Skeletal muscle tissue (tissue), 4 donors: ENCODE measurements around the gene LRP1B. TPM values are rescaled to one million over a fixed set of nuclear protein-coding genes. Genes with fewer than 3 reads are reported as not detected.

Experiments
- H3K27ac ChIP-seq: one replicate; pipeline ENCODE4 v1.7.0; 2013; ENCODE audit warnings: mild to moderate bottlenecking, low read depth, low read length, inconsistent platforms
- H3K27me3 ChIP-seq, 3 donors: one replicate each; pipeline ENCODE4 v1.7.0; 2013; ENCODE audit warnings: low read length in 3 of 3; ENCODE audit not compliant: control insufficient read depth in 3 of 3, insufficient read depth in 3 of 3
- H3K36me3 ChIP-seq, 3 donors: one replicate each; pipeline ENCODE4 v1.7.0; 2013; ENCODE audit warnings: low read length in 3 of 3; ENCODE audit not compliant: control insufficient read depth in 3 of 3, insufficient read depth in 3 of 3
- H3K4me1 ChIP-seq, 3 donors: one replicate each; pipeline ENCODE4 v1.7.0; 2013; ENCODE audit warnings: low read length in 3 of 3, mild to moderate bottlenecking in 3 of 3; ENCODE audit not compliant: control insufficient read depth in 3 of 3, insufficient read depth in 3 of 3
- H3K4me3 ChIP-seq, 3 donors: one replicate each; pipeline ENCODE4 v1.7.0; 2013; ENCODE audit warnings: low read length in 3 of 3
- H3K9ac ChIP-seq, 3 donors: one replicate each; pipeline ENCODE4 v1.7.0; 2013; ENCODE audit warnings: low read length in 3 of 3, mild to moderate bottlenecking in 3 of 3, moderate library complexity in 2 of 3, low read depth in 1 of 3
- H3K9me3 ChIP-seq, 3 donors: one replicate each; pipeline ENCODE4 v1.7.0; 2013; ENCODE audit warnings: low read length in 3 of 3; ENCODE audit not compliant: control insufficient read depth in 3 of 3
- total RNA-seq: library from RNA; depleted of rRNA; stranded (reverse); fragments of >200 nt; gene quantifications from one replicate; pipeline ENCODE4 v1.2.3, GENCODE V29; 2014
- donor health status: Osteomylitis.

LRP1B gene
- total RNA-seq, 1 donor from 2014 or later: 2.6 TPM

DNA sequence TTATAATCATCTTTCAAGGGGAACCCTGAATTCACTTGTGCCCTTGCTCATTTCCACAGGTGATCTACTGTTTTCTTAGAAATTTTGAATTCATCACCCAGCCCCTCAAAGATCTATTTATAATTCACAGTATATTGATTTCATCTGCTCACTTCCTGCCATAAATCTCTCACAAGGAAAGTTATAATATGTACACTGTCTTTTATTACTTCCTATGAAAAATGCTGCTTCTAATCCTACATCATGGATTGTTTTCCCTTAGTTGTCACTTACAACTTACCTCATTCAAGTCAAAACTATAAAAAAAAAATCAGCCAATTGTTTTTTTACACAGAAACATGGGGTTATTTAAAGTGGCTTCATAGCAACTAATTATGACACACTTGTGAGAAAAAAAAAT is 1443.0 kb downstream of the LRP1B start:
- Histone ChIP-seq H3K27ac (no peak overlapping the region), H3K27me3 (no peaks in the 10 kb centered on the region), H3K36me3 (no peaks in the 10 kb centered on the region), H3K4me1 (no peaks in the 10 kb centered on the region), H3K9ac (no peak overlapping the region), H3K4me3 (no peak overlapping the region), H3K9me3 (peaks cover 0 to 3% (median 0%) of the 10 kb centered on the region in 3 donors)

DNA sequence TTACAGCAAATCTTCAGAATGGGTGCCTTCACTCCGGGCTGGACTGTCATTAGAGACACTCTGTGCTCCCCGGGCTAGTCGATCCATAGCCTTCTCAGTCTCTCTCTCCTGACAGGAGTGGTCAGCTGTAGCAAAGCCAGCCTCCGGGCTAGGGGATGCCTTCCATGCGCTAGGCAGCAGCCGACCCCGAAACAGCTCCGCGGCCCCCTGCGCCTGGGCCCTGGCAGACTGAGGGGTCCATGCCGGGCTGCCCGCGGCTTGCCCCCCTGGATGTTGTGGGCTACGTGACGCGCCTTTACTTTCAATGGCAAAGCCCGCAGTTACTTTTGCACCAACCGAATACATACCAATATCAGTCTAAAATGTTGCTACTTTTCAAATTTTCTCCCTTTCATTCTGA is 1447.2 kb downstream of the LRP1B start:
- H3K36me3 ChIP-seq: no peaks in the 10 kb centered on the region
- H3K4me1 ChIP-seq: no peaks in the 10 kb centered on the region
- H3K27me3 ChIP-seq: no peaks in the 10 kb centered on the region
- no peak overlapping the region for H3K9ac ChIP-seq
- no peak overlapping the region for H3K27ac ChIP-seq
- peaks cover 0 to 3% (median 0%) of the 10 kb centered on the region in 3 donors for H3K9me3 ChIP-seq
- H3K4me3 ChIP-seq: no peak overlapping the region

DNA sequence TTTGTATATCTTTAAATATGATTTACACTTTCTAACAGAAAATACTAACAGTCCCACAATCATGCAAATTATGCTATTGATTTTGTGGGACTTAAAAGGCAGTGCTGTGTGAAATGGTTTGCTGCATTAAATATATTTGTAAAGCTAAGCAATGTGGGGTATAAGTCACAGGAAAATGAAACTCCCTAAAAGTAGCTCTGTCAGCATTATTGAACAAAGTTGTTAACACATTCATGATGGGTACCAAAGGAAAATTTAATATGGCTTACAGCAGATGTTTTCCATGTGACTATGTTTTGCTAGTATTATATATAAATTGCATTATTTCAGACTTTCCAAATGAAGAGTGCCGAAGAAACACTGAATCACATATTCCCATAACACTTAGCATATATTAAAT is 1450.0 kb downstream of the LRP1B start:
- Histone ChIP-seq H3K4me1 (no peaks in the 10 kb centered on the region), H3K27ac (no peak overlapping the region), H3K9ac (no peak overlapping the region), H3K27me3 (no peaks in the 10 kb centered on the region), H3K36me3 (no peaks in the 10 kb centered on the region), H3K9me3 (no peaks in the 10 kb centered on the region), H3K4me3 (no peak overlapping the region)

DNA sequence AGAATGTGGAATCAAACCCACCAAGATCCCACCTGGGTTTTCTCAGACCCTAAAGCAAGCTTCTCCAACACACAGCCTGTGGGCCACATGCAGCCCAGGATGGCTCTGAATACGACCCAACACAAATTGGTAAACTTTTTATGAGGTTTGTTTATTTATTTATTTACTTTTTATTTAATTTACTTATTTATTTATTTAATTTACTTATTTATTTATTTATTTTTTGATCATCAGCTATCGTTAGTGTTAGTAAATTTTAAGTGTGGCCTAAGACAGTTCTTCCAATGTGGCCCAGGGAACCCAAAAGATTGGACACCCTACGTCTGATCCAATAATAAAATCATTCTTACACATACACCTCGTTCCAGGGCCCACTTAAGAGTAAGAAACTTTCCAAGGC is 1451.1 kb downstream of the LRP1B start:
- Histone ChIP-seq H3K4me3 (no peak overlapping the region), H3K27me3 (no peaks in the 10 kb centered on the region), H3K27ac (no peak overlapping the region), H3K36me3 (no peaks in the 10 kb centered on the region), H3K9ac (no peak overlapping the region), H3K4me1 (no peaks in the 10 kb centered on the region), H3K9me3 (no peaks in the 10 kb centered on the region)

DNA sequence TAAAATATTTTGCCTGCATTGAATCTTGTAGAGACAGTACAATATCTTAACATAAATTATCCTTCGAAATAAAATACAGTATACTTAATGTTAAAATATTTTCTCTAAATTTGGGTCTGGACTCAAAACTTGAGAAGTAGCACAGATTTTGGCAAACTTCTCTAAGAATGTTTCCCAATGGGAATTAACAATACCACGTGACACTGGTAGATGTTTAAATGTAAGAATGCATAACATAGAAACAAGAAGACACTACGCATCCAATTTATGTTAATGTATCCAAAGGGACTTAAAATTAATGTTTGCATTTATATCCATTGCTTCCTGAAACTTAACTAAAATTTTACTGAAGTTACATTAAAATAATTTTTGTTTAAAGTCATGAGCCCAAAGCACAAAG is 1460.9 kb downstream of the LRP1B start:
- H3K4me3 ChIP-seq: no peak overlapping the region
- H3K36me3 ChIP-seq: no peaks in the 10 kb centered on the region
- no peaks in the 10 kb centered on the region for H3K27me3 ChIP-seq
- H3K4me1 ChIP-seq: no peaks in the 10 kb centered on the region
- H3K9ac ChIP-seq: no peak overlapping the region
- H3K9me3 ChIP-seq: no peaks in the 10 kb centered on the region
- no peak overlapping the region for H3K27ac ChIP-seq

GRCh38 chr2:140667203-140667602 is 1463.6 kb downstream of the LRP1B start:
- H3K27ac ChIP-seq: no peak overlapping the region
- no peaks in the 10 kb centered on the region for H3K4me1 ChIP-seq
- H3K4me3 ChIP-seq: no peak overlapping the region
- no peaks in the 10 kb centered on the region for H3K36me3 ChIP-seq
- H3K27me3 ChIP-seq: no peaks in the 10 kb centered on the region
- no peaks in the 10 kb centered on the region for H3K9me3 ChIP-seq
- H3K9ac ChIP-seq: no peak overlapping the region

GRCh38 chr2:140662504-140662903 is 1468.3 kb downstream of the LRP1B start:
- H3K4me3 ChIP-seq: no peak overlapping the region
- H3K4me1 ChIP-seq: no peaks in the 10 kb centered on the region
- no peaks in the 10 kb centered on the region for H3K9me3 ChIP-seq
- H3K36me3 ChIP-seq: no peaks in the 10 kb centered on the region
- no peak overlapping the region for H3K9ac ChIP-seq
- no peaks in the 10 kb centered on the region for H3K27me3 ChIP-seq
- no peak overlapping the region for H3K27ac ChIP-seq

- Histone ChIP-seq H3K27ac (no peak overlapping the region), H3K4me1 (no peaks in the 10 kb centered on the region), H3K36me3 (no peaks in the 10 kb centered on the region), H3K9me3 (no peaks in the 10 kb centered on the region), H3K27me3 (no peaks in the 10 kb centered on the region), H3K9ac (no peak overlapping the region), H3K4me3 (no peak overlapping the region)
These were observed 1471.8 kb downstream of the LRP1B start for GRCh38 chr2:140658760-140659692.

- no peaks in the 10 kb centered on the region for H3K9me3 ChIP-seq
- H3K9ac ChIP-seq: no peak overlapping the region
- no peaks in the 10 kb centered on the region for H3K4me1 ChIP-seq
- H3K27ac ChIP-seq: no peak overlapping the region
- no peaks in the 10 kb centered on the region for H3K36me3 ChIP-seq
- H3K4me3 ChIP-seq: no peak overlapping the region
- H3K27me3 ChIP-seq: no peaks in the 10 kb centered on the region
These were observed 1473.2 kb downstream of the LRP1B start for GRCh38 chr2:140657657-140658056.

DNA sequence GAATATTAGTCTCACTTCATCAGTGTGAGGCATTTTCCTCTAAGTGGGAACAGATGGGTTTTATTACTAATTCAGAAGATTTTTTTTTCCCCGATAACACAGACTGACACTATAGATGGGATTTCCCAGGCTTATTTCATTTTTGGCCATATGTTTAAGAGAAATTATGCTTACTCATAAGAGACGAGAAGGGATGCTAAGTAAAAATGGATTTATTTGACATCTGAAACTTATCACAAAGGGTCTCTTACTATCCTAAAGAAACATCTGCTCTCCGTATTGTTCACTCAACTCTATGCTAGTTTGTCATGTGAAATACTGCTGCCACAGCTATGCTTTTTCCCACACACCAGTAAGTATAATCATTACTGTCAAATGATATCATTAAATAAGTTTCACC is 1476.3 kb downstream of the LRP1B start:
- Histone ChIP-seq H3K4me3 (no peak overlapping the region), H3K36me3 (no peaks in the 10 kb centered on the region), H3K9me3 (no peaks in the 10 kb centered on the region), H3K27me3 (no peaks in the 10 kb centered on the region), H3K27ac (no peak overlapping the region), H3K4me1 (no peaks in the 10 kb centered on the region), H3K9ac (no peak overlapping the region)
